ENCODE results near the gene IL13RA1.

GRCh38 chrX:118718737-118719136 lies 8.7 kb upstream of the IL13RA1 start:
- TF ChIP-seq, protein P1, sequence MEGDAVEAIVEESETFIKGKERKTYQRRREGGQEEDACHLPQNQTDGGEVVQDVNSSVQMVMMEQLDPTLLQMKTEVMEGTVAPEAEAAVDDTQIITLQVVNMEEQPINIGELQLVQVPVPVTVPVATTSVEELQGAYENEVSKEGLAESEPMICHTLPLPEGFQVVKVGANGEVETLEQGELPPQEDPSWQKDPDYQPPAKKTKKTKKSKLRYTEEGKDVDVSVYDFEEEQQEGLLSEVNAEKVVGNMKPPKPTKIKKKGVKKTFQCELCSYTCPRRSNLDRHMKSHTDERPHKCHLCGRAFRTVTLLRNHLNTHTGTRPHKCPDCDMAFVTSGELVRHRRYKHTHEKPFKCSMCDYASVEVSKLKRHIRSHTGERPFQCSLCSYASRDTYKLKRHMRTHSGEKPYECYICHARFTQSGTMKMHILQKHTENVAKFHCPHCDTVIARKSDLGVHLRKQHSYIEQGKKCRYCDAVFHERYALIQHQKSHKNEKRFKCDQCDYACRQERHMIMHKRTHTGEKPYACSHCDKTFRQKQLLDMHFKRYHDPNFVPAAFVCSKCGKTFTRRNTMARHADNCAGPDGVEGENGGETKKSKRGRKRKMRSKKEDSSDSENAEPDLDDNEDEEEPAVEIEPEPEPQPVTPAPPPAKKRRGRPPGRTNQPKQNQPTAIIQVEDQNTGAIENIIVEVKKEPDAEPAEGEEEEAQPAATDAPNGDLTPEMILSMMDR (conservative IDR thresholded peaks at IDR 0.05): no peak
- TF ChIP-seq ZFX (IDR thresholded peaks at IDR 0.05): no peak

All from C4-2B (cell line).